Colonic mucosa (tissue), 4 donors: ENCODE results near the gene ZMIZ1. TPM values are rescaled to one million over a fixed set of nuclear protein-coding genes. Genes with fewer than 3 reads are reported as not detected.

ENCODE experiments used
- DNase-seq: peaks from one replicate; pipeline ENCODE4 v3.0.0-alpha.2; 2020
- H3K27ac ChIP-seq: fragments of 200-600 bp; one replicate; pipeline ENCODE4 v1.8.0; 2021
- H3K27me3 ChIP-seq: fragments of 200-600 bp; one replicate; pipeline ENCODE4 v1.8.0; 2021
- H3K36me3 ChIP-seq: fragments of 200-600 bp; one replicate; pipeline ENCODE4 v1.8.0; 2021
- H3K4me1 ChIP-seq: fragments of 200-600 bp; one replicate; pipeline ENCODE4 v1.8.0; 2021; ENCODE audit warnings: mild to moderate bottlenecking
- H3K4me3 ChIP-seq: fragments of 200-600 bp; one replicate; pipeline ENCODE4 v1.8.0; 2021
- H3K9ac ChIP-seq, 2 donors: one replicate each; pipeline ENCODE4 v1.7.0; 2013; ENCODE audit warnings: control low read depth in 2 of 2, low read depth in 2 of 2, low read length in 2 of 2
- H3K9me3 ChIP-seq: fragments of 200-600 bp; one replicate; pipeline ENCODE4 v1.8.0; 2021
- CTCF ChIP-seq: fragments of 200-600 bp; IDR thresholded peaks from one replicate; pipeline ENCODE4 v1.8.0; 2022; ENCODE audit warnings: antibody characterized with exemption, mild to moderate bottlenecking
- intact Hi-C: fragments of 100-400 bp; cut with DNase I; formaldehyde crosslinking; loops from one replicate; pipeline ENCODE4 v1.14.1; 2022
- total RNA-seq, 2 donors: library from RNA; stranded (reverse); fragmentation: NEBNext Ultra II Directional in 1 of 2; extraction: Animal tissue kit (Norgen Biotek cat#: 25700) in 1 of 2; gene quantifications; one replicate each; pipeline ENCODE4 v1.2.1, GENCODE V29; 2021
- donor health status: healthy.
- donor health status: DM: no; HTN: no; CAD: no.
- donor health status: DM: no; HTN: no; CAD: no.

Gene ZMIZ1
- total RNA-seq, 2 donors from 2014 or later, result 51.0 to 54.0 TPM

- peaks cover 12% of the 10 kb centered on the region for H3K4me1 ChIP-seq
- no peak for DNase-seq
- no peak overlapping the region for H3K27ac ChIP-seq
- peaks cover 30% of the 10 kb centered on the region for H3K36me3 ChIP-seq
- TF ChIP-seq CTCF, result no peak
- no peaks in the 10 kb centered on the region for H3K27me3 ChIP-seq
- no peaks in the 10 kb centered on the region for H3K9me3 ChIP-seq
- H3K9ac ChIP-seq, result no peak overlapping the region
- intact Hi-C loops, result no loop called here
- H3K4me3 ChIP-seq, result no peak overlapping the region
Measured at GRCh38 chr10:79352035-79352877, 283.5 kb downstream of the ZMIZ1 start.

- H3K4me3 ChIP-seq, result no peak overlapping the region
- H3K27me3 ChIP-seq, result no peaks in the 10 kb centered on the region
- no peaks in the 10 kb centered on the region for H3K9me3 ChIP-seq
- no peak for TF ChIP-seq CTCF
- no peak for DNase-seq
- H3K9ac ChIP-seq, result no peak overlapping the region
- H3K4me1 ChIP-seq, result peaks cover 12% of the 10 kb centered on the region
- H3K27ac ChIP-seq, result no peak overlapping the region
- intact Hi-C loops, result no loop called here
- peaks cover 30% of the 10 kb centered on the region for H3K36me3 ChIP-seq
Measured at GRCh38 chr10:79353000-79353406, 284.2 kb downstream of the ZMIZ1 start.

DNA sequence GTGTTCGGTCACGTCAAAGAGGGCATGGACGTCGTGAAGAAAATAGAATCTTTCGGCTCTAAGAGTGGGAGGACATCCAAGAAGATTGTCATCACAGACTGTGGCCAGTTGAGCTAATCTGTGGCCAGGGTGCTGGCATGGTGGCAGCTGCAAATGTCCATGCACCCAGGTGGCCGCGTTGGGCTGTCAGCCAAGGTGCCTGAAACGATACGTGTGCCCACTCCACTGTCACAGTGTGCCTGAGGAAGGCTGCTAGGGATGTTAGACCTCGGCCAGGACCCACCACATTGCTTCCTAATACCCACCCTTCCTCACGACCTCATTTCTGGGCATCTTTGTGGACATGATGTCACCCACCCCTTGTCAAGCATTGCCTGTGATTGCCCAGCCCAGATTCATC is 285.0 kb downstream of the ZMIZ1 start:
- no peak for TF ChIP-seq CTCF
- H3K4me3 ChIP-seq, result no peak overlapping the region
- intact Hi-C loops, result no loop called here
- H3K27ac ChIP-seq, result no peak overlapping the region
- no peak for DNase-seq
- H3K9ac ChIP-seq, result no peak overlapping the region
- H3K9me3 ChIP-seq, result no peaks in the 10 kb centered on the region
- H3K36me3 ChIP-seq, result peaks cover 30% of the 10 kb centered on the region
- H3K27me3 ChIP-seq, result no peaks in the 10 kb centered on the region
- H3K4me1 ChIP-seq, result peaks cover 9% of the 10 kb centered on the region

DNA sequence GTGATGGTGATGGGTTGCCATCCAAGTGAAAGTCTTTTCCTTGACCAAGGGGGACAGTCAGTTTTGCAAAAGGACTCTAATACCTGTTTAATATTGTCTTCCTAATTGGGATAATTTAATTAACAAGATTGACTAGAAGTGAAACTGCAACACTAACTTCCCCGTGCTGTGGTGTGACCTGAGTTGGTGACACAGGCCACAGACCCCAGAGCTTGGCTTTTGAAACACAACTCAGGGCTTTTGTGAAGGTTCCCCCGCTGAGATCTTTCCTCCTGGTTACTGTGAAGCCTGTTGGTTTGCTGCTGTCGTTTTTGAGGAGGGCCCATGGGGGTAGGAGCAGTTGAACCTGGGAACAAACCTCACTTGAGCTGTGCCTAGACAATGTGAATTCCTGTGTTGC is 285.4 kb downstream of the ZMIZ1 start:
- H3K27ac ChIP-seq, result no peak overlapping the region
- no peak overlapping the region for H3K9ac ChIP-seq
- no peaks in the 10 kb centered on the region for H3K9me3 ChIP-seq
- H3K4me3 ChIP-seq, result no peak overlapping the region
- TF ChIP-seq CTCF, result no peak
- peaks cover 30% of the 10 kb centered on the region for H3K36me3 ChIP-seq
- intact Hi-C loops, result no loop called here
- DNase-seq, result no peak
- no peaks in the 10 kb centered on the region for H3K27me3 ChIP-seq
- peaks cover 7% of the 10 kb centered on the region for H3K4me1 ChIP-seq

DNA sequence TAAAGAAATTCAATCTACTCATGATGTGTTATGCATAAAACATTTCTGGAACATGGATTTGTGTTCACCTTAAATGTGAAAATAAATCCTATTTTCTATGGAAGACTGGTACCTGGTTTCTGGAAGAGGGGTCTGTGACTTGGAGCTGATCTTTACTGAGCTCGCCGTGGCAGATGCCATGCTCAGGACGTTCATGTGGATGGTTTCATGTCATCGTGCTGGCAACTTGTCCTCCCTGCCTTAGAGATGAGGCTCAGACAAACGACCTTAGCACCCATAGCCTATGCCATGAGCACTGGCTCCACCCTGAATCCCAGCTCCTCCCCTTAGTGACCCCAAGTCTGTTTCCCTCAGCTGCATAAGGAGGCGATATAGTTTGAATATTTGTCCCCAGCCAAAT is 285.8 kb downstream of the ZMIZ1 start:
- DNase-seq, result no peak
- intact Hi-C loops, result no loop called here
- no peak for TF ChIP-seq CTCF
- no peak overlapping the region for H3K27ac ChIP-seq
- H3K4me3 ChIP-seq, result no peak overlapping the region
- no peak overlapping the region for H3K9ac ChIP-seq
- H3K36me3 ChIP-seq, result peaks cover 30% of the 10 kb centered on the region
- peaks cover 2% of the 10 kb centered on the region for H3K4me1 ChIP-seq
- no peaks in the 10 kb centered on the region for H3K27me3 ChIP-seq
- no peaks in the 10 kb centered on the region for H3K9me3 ChIP-seq
